Measurements from ENCODE around the gene BNIP5.
"Not testable (repeated sequence)": the region's sequence is repeated elsewhere in the genome, so short reads cannot be mapped to it uniquely, and the experiment has no call there.

BNIP5 gene

GRCh38 chr6:36340618-36341454 is 4.1 kb upstream of the BNIP5 start:
- peak; percentile 77 for DNase-seq

- no peak for DNase-seq
Measured at GRCh38 chr6:36340306-36340617, 3.6 kb upstream of the BNIP5 start.

DNA sequence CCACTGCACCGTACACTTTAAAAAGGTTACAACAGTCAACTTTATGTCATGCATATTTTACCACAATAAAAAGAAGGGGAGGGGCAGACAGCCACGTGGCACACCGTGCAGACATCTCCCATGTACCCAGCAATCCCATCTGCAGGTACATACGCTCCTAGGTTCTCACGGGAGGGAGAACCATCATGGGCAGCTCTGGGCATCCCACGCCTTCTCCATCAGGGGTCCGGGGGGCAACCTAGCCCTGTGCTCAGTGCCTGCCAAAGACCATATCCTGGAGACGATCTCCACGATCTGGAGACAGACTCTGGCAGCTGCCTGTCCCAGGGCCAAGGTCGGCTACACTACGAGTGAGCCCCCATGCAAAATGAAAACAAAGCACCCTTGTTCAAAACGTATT is 2.5 kb upstream of the BNIP5 start:
- DNase-seq: no peak

DNA sequence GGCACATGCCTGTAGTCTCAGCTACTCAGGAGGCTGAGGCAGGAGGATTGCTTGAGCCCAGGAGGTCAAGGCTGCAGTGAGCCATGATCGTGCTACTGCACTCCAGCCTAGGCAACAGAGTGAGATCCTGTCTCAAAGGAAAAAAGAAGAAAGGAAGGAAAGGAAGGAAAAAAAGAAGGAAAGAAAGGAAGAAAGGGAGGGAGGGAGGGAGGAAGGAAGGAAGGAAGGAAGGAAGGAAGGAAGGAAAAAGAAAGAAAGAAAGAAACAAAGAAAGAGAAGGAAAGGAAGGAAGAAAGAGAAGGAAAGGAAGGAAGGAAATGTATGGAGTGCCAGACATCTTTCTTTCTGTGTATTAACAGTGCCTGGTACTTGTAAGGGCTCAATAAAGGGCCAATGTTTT is 1.5 kb upstream of the BNIP5 start:
- DNase-seq: not testable (repeated sequence)

GRCh38 chr6:36337814-36338213 is 1.1 kb upstream of the BNIP5 start:
- no peak for DNase-seq

DNA sequence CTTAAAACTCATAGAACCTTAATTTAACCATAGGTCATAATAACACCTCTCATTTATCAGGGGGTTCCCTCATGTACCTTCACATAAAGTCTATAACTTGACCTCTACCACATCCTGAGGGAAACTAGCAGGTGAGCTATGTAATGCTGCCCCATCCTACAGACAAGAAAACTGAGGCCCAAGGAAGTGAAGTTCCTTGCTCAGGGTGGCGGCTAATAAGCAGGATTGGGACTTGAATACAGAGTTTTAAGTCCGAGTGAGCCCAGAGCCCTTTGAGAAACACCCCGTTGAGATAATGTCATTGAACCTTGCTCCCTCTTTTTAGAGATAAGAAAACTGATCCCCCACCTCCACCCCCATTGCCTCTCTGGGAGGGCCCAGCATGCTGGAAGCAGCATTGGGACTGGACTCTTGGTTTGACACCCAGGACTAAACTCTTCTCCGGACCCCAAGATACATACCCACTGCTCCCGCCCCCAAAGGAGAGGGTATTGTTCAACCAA is 429 bp downstream of the BNIP5 start:
- no peak for DNase-seq

DNA sequence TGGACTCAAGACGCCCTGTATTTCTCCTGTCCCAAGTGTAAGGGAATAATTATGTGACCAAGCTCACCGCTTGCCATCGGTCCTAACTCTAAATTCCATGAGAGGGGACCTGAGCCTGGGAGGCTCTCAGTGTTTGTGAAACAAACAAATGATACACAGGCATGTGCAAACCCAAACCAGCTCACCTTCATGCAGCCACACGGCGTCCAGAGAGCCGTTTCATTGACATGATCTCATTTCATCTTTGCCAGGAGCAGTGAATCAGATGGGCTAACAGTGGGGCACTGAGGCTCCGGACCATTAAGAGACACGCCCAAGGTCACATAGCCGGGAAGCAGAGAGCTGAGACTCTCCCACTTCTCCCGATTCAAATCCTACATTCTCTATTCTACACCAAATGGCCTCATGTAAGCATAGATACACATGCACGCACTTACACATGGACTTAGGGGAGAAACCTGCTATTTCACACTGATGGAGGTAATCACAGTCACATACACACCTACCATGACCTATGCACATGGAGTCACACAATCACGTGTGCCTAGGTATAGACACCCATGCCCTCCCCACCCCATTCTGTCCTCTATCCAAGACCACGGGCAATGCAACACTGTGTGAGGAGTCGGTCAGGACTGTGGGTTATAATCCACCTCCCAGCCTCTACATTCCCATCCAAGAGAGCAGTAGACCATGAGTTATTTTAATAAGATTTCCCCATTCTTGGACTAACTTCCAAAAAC is 1.1 kb downstream of the BNIP5 start:
- DNase-seq: no peak

- no peak for DNase-seq
Measured at GRCh38 chr6:36334832-36335459, 1.7 kb downstream of the BNIP5 start.

- DNase-seq: no peak
Measured at GRCh38 chr6:36333931-36334725, 2.6 kb downstream of the BNIP5 start.

DNA sequence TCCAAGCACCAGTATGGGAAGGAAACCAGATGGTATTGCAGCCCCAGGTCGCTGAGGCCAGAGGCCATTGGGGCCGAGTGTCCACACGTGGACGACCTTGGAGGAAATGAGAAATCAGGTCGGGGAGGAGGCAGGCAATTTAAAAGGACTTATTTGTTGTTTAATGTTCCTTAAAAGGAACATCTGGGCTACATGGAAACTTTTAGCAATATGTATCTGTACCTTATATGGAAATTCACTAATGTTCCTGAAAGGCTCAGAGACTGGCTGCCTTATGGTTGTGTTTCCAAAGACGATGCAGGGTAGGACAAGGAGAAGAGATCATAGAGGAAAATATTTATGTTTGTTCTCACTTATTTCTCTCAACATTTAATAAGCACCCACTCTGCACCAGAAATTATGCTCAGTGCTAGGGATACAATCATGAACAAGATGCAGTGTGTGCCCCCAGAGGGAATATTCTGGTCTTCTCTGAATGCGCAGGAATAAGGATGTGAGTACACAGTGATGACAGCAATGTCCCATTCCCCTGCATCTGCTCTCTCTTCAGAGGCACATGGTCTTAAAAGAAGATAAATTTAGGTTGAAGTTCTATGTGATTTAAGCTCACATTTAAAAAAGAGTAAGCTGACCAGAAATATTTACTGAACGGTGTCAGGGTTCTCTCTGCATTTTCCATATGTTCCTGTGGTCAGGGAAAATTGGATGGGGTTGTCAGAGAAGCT is 3.4 kb downstream of the BNIP5 start:
- DNase-seq: no peak

GRCh38 chr6:36331381-36331780 is 5.3 kb downstream of the BNIP5 start:
- DNase-seq: no peak

DNA sequence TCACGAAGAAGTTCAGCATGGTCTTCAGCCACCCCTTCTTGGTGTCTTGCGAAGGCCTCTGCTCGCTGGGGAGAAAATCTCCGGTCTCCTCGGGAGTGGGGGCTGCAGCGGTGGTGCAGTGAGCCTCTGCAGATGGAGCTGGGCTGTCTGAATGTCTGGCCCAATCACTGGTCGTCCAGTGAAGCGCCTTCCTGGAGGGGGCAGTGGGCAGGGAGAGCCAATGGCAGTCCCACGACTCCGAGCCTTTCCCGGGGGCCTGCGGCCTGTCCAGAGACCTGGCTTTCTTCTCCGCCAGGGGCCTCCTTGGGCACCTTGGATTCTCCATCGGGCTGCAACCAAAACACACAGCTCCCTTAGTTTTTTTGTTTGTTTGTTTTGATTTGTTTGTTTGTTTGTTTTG is 6.3 kb downstream of the BNIP5 start:
- DNase-seq: no peak

DNA sequence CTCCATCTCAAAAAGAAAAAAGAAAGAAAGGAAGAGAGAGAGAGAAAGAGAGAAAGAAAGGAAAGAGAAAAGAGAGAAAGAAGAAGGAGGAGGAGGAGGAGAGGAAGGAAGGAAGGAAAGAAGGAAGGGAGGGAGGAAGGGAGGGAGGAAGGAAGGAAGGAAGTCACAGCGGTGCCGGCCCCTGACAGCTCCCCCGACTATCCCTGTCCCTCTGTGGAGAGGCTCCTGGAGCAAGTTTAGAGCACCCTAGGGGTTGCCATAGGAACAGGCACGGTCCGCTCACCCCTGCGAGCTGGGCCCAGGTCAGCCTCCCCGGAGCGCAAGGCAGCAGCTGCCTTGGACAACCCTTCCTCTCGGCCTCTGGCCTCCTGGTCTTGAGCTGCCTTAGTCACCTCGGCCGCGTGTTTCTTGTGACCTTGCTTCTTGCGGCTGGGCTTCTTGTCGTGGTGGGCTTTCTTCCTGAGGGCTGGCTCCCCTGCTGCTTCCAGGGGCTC is 6.8 kb downstream of the BNIP5 start:
- no peak for DNase-seq

GRCh38 chr6:36328600-36328999 is 8.1 kb downstream of the BNIP5 start:
- no peak for DNase-seq

- no peak for DNase-seq
Measured at GRCh38 chr6:36327919-36328236, 8.8 kb downstream of the BNIP5 start.

- DNase-seq: no peak
Measured at GRCh38 chr6:36327226-36327918, 9.3 kb downstream of the BNIP5 start.

- no peak for DNase-seq
Measured at GRCh38 chr6:36326356-36326995, 10.2 kb downstream of the BNIP5 start.

GRCh38 chr6:36324715-36325114 is 12.0 kb downstream of the BNIP5 start:
- DNase-seq: no peak

- no peak for DNase-seq
Measured at GRCh38 chr6:36324191-36324590, 12.5 kb downstream of the BNIP5 start.

- no peak for DNase-seq
Measured at GRCh38 chr6:36323062-36323461, 13.6 kb downstream of the BNIP5 start.

DNA sequence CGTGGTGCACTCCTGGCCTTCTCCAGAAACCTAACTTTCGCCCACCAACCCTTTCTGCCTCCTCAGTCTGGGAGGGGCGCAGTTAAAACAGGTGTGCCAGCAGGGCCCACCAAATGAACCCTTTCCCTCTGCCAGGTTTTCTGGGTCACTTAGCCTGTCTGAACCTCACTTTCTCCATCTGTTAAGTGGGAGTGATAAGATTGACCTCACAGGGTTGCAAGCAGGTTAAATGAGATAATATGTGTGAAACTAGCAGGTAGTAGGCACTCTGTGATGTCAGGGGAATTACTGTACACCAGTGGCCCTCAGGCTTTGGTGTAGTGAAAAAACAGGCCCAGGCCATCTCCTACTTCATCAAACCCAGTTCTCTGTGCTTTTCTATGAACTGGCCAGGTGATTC is 14.1 kb downstream of the BNIP5 start:
- DNase-seq: no peak

Data from activated naive CD4-positive, alpha-beta T cell treated with anti-CD3 and anti-CD28 coated beads, Interleukin-2, amount 50 U/mL, for 16 hours (primary cell).